ENCODE measurements around the gene EPS8. TPM values are rescaled to one million over a fixed set of nuclear protein-coding genes. Genes with fewer than 3 reads are reported as not detected.
"Not testable (repeated sequence)": the region's sequence is repeated elsewhere in the genome, so short reads cannot be mapped to it uniquely, and the experiment has no call there.

EPS8 gene
- total RNA-seq, 1 donor from 2014 or later: 35.3 TPM

GRCh38 chr12:15627995-15628945, 160.9 kb downstream of the EPS8 start:
- DNase-seq (ENCODE audit: low read depth): no peak
- FAIRE-seq: no peak
- no peak for TF ChIP-seq CTCF (IDR thresholded peaks at IDR 0.05; ENCODE audit: insufficient read depth, low read length, severe bottlenecking)
- no peaks in the 10 kb centered on the region for H3K27me3 ChIP-seq (ENCODE audit: control insufficient read depth, insufficient read depth, low read length)
- H3K36me3 ChIP-seq (ENCODE audit: control insufficient read depth, insufficient read depth, low read length): no peaks in the 10 kb centered on the region
- no peak overlapping the region for H3K4me3 ChIP-seq (ENCODE audit: low read depth, low read length)

GRCh38 chr12:15625075-15625474, 164.1 kb downstream of the EPS8 start:
- no peak for FAIRE-seq

GRCh38 chr12:15620741-15621539, 168.2 kb downstream of the EPS8 start:
- H3K4me3 ChIP-seq (ENCODE audit: low read depth, low read length): no peak overlapping the region
- H3K27me3 ChIP-seq (ENCODE audit: control insufficient read depth, insufficient read depth, low read length): no peaks in the 10 kb centered on the region
- no peak for DNase-seq (ENCODE audit: low read depth)
- TF ChIP-seq CTCF (IDR thresholded peaks at IDR 0.05; ENCODE audit: insufficient read depth, low read length, severe bottlenecking): no peak
- peaks cover 1% of the 10 kb centered on the region for H3K36me3 ChIP-seq (ENCODE audit: control insufficient read depth, insufficient read depth, low read length)
- no peak for FAIRE-seq

More at GRCh38 chr12:15625075-15625474, 164.1 kb downstream of the EPS8 start:
- no peak for DNase-seq (ENCODE audit: low read depth)
- TF ChIP-seq CTCF (IDR thresholded peaks at IDR 0.05; ENCODE audit: insufficient read depth, low read length, severe bottlenecking): no peak
- no peaks in the 10 kb centered on the region for H3K27me3 ChIP-seq (ENCODE audit: control insufficient read depth, insufficient read depth, low read length)
- no peak overlapping the region for H3K4me3 ChIP-seq (ENCODE audit: low read depth, low read length)
- H3K36me3 ChIP-seq (ENCODE audit: control insufficient read depth, insufficient read depth, low read length): peaks cover 1% of the 10 kb centered on the region

GRCh38 chr12:15616495-15616894, 172.7 kb downstream of the EPS8 start:
- H3K4me3 ChIP-seq (ENCODE audit: low read depth, low read length); H3K27me3 ChIP-seq (ENCODE audit: control insufficient read depth, insufficient read depth, low read length); DNase-seq (ENCODE audit: low read depth); FAIRE-seq; H3K36me3 ChIP-seq (ENCODE audit: control insufficient read depth, insufficient read depth, low read length): not testable (repeated sequence)

- DNase-seq (ENCODE audit: low read depth): no peak
- TF ChIP-seq CTCF (IDR thresholded peaks at IDR 0.05; ENCODE audit: insufficient read depth, low read length, severe bottlenecking): no peak
- no peak for FAIRE-seq
- H3K36me3 ChIP-seq (ENCODE audit: control insufficient read depth, insufficient read depth, low read length): no peaks in the 10 kb centered on the region
- no peaks in the 10 kb centered on the region for H3K27me3 ChIP-seq (ENCODE audit: control insufficient read depth, insufficient read depth, low read length)
- no peak overlapping the region for H3K4me3 ChIP-seq (ENCODE audit: low read depth, low read length)
These were observed 175.2 kb downstream of the EPS8 start for GRCh38 chr12:15613981-15614380.

GRCh38 chr12:15608941-15609340, 180.2 kb downstream of the EPS8 start:
- no peak for TF ChIP-seq CTCF (IDR thresholded peaks at IDR 0.05; ENCODE audit: insufficient read depth, low read length, severe bottlenecking)
- H3K27me3 ChIP-seq (ENCODE audit: control insufficient read depth, insufficient read depth, low read length): no peaks in the 10 kb centered on the region
- H3K36me3 ChIP-seq (ENCODE audit: control insufficient read depth, insufficient read depth, low read length): no peaks in the 10 kb centered on the region
- no peak overlapping the region for H3K4me3 ChIP-seq (ENCODE audit: low read depth, low read length)
- FAIRE-seq: no peak
- no peak for DNase-seq (ENCODE audit: low read depth)
